Skeletal muscle satellite cell (primary cell): ENCODE results near the gene WWOX.

ENCODE experiments used
- H3K27me3 ChIP-seq: 2 replicates; pipeline ENCODE4 v1.7.0; 2013; ENCODE audit warnings: low read length; ENCODE audit not compliant: control insufficient read depth, insufficient read depth
- H3K36me3 ChIP-seq: 2 replicates; pipeline ENCODE4 v1.7.0; 2013; ENCODE audit warnings: mild to moderate bottlenecking, control low read depth, low read length; ENCODE audit not compliant: insufficient read depth
- H3K4me1 ChIP-seq: 2 replicates; pipeline ENCODE4 v1.7.0; 2013; ENCODE audit warnings: low read length; ENCODE audit not compliant: control insufficient read depth, insufficient read depth
- H3K4me2 ChIP-seq: 2 replicates; pipeline ENCODE4 v1.7.0; 2013; ENCODE audit warnings: mild to moderate bottlenecking, low read length
- H3K4me3 ChIP-seq: 2 replicates; pipeline ENCODE4 v1.7.0; 2013; ENCODE audit warnings: low read length
- H3K9ac ChIP-seq: 2 replicates; pipeline ENCODE4 v1.7.0; 2013; ENCODE audit warnings: mild to moderate bottlenecking, low read depth, low read length, moderate library complexity
- H3K9me3 ChIP-seq: replicated peaks from 2 replicates; pipeline ENCODE4 v1.7.0; 2013; ENCODE audit warnings: mild to moderate bottlenecking, control low read depth, low read length

The WWOX gene

GRCh38 chr16:78129349-78129748 lies 29.9 kb downstream of the WWOX start:
- no peaks in the 10 kb centered on the region for H3K27me3 ChIP-seq

DNA sequence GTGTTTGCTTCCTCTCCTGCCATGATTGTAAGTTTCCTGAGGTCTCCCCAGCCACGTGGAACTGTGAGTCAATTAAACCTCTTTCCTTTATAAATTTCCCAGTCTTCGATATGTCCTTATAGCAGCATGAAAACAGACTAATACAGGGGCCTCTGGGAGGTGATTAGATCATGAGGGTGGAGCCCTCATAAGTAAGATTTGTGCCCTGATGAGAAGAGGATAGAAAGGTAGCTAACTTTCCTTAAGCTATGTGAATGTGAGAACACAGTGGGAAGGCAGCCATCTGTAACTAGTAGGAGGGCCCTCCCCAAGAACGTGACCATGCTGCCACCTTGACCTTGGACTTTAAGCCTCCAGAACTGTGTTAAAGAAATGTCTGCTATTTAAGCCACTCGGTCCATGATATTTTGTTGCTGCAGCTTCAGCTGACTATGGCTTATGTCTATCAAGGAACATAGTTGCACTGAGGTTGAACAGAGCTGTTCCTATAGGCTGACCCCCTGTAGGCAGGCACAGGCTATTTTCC lies 30.7 kb downstream of the WWOX start:
- Histone ChIP-seq H3K9ac (no peak overlapping the region), H3K4me2 (no peak overlapping the region), H3K36me3 (no peaks in the 10 kb centered on the region), H3K27me3 (no peaks in the 10 kb centered on the region), H3K4me3 (no peak overlapping the region), H3K4me1 (no peaks in the 10 kb centered on the region), H3K9me3 (no peaks in the 10 kb centered on the region)

More at GRCh38 chr16:78129349-78129748, 29.9 kb downstream of the WWOX start:
- Histone ChIP-seq H3K9me3 (no peaks in the 10 kb centered on the region), H3K9ac (no peak overlapping the region), H3K4me1 (no peaks in the 10 kb centered on the region), H3K36me3 (no peaks in the 10 kb centered on the region), H3K4me3 (no peak overlapping the region), H3K4me2 (no peak overlapping the region)

- Histone ChIP-seq H3K4me2 (no peak overlapping the region), H3K9ac (no peak overlapping the region), H3K4me1 (no peaks in the 10 kb centered on the region), H3K9me3 (no peaks in the 10 kb centered on the region), H3K36me3 (no peaks in the 10 kb centered on the region), H3K4me3 (no peak overlapping the region), H3K27me3 (no peaks in the 10 kb centered on the region)
These were observed 31.5 kb downstream of the WWOX start for GRCh38 chr16:78130950-78131349.

GRCh38 chr16:78133919-78134318 lies 34.5 kb downstream of the WWOX start:
- Histone ChIP-seq H3K4me1 (no peaks in the 10 kb centered on the region), H3K4me3 (no peak overlapping the region), H3K9ac (no peak overlapping the region), H3K4me2 (no peak overlapping the region), H3K9me3 (no peaks in the 10 kb centered on the region), H3K36me3 (no peaks in the 10 kb centered on the region), H3K27me3 (no peaks in the 10 kb centered on the region)

- Histone ChIP-seq H3K27me3 (peaks cover under 1% of the 10 kb centered on the region), H3K4me1 (no peaks in the 10 kb centered on the region), H3K9ac (no peak overlapping the region), H3K9me3 (no peaks in the 10 kb centered on the region), H3K4me2 (no peak overlapping the region), H3K36me3 (no peaks in the 10 kb centered on the region), H3K4me3 (no peak overlapping the region)
These were observed 35.6 kb downstream of the WWOX start for GRCh38 chr16:78134944-78135619.

- H3K4me3 ChIP-seq = no peak overlapping the region
- no peaks in the 10 kb centered on the region for H3K9me3 ChIP-seq
- peaks cover 11% of the 10 kb centered on the region for H3K27me3 ChIP-seq
- H3K4me2 ChIP-seq = no peak overlapping the region
- peaks cover under 1% of the 10 kb centered on the region for H3K4me1 ChIP-seq
- H3K36me3 ChIP-seq = no peaks in the 10 kb centered on the region
- H3K9ac ChIP-seq = no peak overlapping the region
These were observed 37.7 kb downstream of the WWOX start for GRCh38 chr16:78137179-78137578.

- H3K27me3 ChIP-seq = peaks cover 11% of the 10 kb centered on the region
- H3K36me3 ChIP-seq = no peaks in the 10 kb centered on the region
- no peak overlapping the region for H3K4me2 ChIP-seq
- no peaks in the 10 kb centered on the region for H3K9me3 ChIP-seq
- no peak overlapping the region for H3K4me3 ChIP-seq
- peaks cover 7% of the 10 kb centered on the region for H3K4me1 ChIP-seq
- no peak overlapping the region for H3K9ac ChIP-seq
These were observed 38.5 kb downstream of the WWOX start for GRCh38 chr16:78137782-78138616.

DNA sequence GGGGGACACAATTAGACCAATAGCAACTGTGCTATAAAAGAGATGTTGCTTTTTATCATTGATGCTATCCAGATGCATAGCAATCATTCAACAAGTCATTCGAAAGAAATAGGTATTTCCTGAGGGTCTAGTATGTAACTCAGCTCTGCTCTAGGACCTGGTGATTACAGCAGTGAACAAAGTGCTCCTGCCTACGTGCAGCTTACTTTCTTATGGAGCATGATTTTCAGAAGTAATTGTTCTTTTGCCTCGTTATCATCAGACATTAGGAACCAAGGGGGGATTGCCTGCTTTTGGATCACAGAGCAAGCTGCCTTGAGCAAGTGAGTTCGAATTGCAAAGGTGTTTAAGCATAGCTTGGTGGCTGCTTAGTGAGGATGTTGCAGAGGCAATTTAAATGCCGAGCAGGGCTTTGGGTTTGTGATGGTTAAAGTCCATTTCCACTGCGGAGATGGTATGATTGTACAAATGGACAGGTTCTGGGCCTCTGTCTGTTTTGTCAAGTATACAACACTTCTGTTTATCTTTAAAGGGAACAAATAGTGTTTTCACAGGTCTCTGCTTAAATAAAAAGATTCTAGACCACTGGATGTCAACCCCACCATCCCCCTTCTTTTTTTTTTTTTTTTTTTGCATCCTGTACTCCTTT lies 41.5 kb downstream of the WWOX start:
- peaks cover 13% of the 10 kb centered on the region for H3K27me3 ChIP-seq
- no peaks in the 10 kb centered on the region for H3K36me3 ChIP-seq
- H3K4me3 ChIP-seq = no peak overlapping the region
- no peak overlapping the region for H3K9ac ChIP-seq
- H3K4me2 ChIP-seq = no peak overlapping the region
- H3K9me3 ChIP-seq = no peaks in the 10 kb centered on the region
- H3K4me1 ChIP-seq = peaks cover 11% of the 10 kb centered on the region

GRCh38 chr16:78142788-78143187 lies 43.3 kb downstream of the WWOX start:
- Histone ChIP-seq H3K36me3 (no peaks in the 10 kb centered on the region), H3K27me3 (peaks cover 14% of the 10 kb centered on the region), H3K4me3 (no peak overlapping the region), H3K4me2 (no peak overlapping the region), H3K4me1 (peaks cover 11% of the 10 kb centered on the region), H3K9ac (no peak overlapping the region), H3K9me3 (no peaks in the 10 kb centered on the region)

DNA sequence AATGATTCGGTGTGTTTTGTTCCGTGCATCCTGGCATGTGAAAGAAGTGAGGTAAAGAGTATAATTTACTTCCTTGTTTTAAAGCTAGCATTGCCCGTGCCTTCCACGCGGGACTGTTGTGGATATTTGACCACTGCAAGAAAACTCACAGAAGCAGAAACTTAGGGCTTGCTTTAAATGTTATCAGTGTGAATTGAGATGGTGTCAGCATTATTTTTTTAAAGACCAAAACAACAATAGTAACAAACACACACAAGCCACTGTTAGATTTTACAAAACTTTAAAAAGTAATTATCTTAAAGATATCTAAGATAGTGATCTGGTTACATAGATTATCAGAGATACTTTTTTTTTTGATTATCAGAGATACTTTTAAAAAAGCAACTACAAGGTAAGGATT lies 47.4 kb downstream of the WWOX start:
- Histone ChIP-seq H3K36me3 (no peaks in the 10 kb centered on the region), H3K9me3 (no peaks in the 10 kb centered on the region), H3K9ac (no peak overlapping the region), H3K4me2 (no peak overlapping the region), H3K27me3 (peaks cover 4% of the 10 kb centered on the region), H3K4me3 (no peak overlapping the region), H3K4me1 (peaks cover 11% of the 10 kb centered on the region)

GRCh38 chr16:78147911-78148401 lies 48.5 kb downstream of the WWOX start:
- Histone ChIP-seq H3K4me2 (no peak overlapping the region), H3K9me3 (no peaks in the 10 kb centered on the region), H3K9ac (no peak overlapping the region), H3K4me3 (no peak overlapping the region), H3K4me1 (peaks cover 5% of the 10 kb centered on the region), H3K27me3 (peaks cover 4% of the 10 kb centered on the region), H3K36me3 (no peaks in the 10 kb centered on the region)
